ENCODE results near the gene COL15A1.

DNA sequence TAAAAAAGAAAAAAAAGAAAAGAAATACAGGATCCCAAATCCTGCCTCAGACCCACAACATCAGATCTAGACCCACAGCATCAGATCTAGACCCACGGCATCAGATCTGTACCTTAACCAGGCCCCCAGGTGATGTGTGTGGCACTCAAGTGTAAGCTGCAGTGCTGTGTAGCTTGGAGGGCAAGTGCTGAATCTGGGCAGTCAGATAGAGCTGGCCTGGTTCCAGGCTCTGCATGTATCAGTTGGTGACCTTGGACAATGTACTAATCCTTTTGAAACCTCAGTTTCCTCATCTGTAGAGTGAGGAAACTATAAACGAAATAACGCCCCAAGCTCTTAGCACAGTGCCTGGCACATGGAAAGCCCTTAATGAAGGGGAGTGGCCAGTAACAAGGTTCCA, 16.7 kb downstream of the COL15A1 start:
- TF ChIP-seq POLR2A (IDR thresholded peaks at IDR 0.05; ENCODE audit: low read length): no peak
- TF ChIP-seq GATA1 (IDR thresholded peaks at IDR 0.05; ENCODE audit: low read depth, low read length): no peak
